ENCODE results near the gene PTPRE.
A peak's percentile ranks its signal among the peaks of the same experiment; 100 is the strongest.

Gene PTPRE

DNA sequence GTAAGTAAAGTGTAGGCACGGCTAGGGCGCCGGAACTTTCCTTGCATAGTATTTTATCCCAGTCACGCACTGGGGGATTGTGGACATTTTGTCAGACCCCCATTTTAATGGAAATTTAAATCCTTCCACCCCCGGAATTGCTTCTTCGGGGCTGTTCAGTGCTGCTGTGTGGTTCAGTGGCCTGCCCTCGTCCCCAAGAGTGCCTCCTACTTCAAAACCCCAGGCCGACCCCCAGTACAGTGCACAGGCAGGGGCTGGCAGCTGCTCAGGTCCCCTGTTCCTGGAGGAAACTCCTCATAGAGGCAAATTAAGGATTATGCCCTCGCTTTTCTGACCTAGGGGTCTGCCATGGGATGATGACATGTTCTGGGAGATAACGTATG lies 94.5 kb downstream of the PTPRE start:
- Mint-ChIP-seq H3K9me3 (no peaks in the 10 kb centered on the region), H3K36me3 (ENCODE audit: insufficient read depth) (no peaks in the 10 kb centered on the region), H3K4me3 (no peak overlapping the region), H3K27ac (ENCODE audit: low read depth) (no peak overlapping the region), H3K27me3 (peaks cover 67% of the 10 kb centered on the region), H3K4me1 (no peaks in the 10 kb centered on the region)
- no peak for DNase-seq (ENCODE audit: low spot score in 2 of 2)
- ATAC-seq (replicated peaks; ENCODE audit: extremely low read depth, poor library complexity, severe bottlenecking): no peak

DNA sequence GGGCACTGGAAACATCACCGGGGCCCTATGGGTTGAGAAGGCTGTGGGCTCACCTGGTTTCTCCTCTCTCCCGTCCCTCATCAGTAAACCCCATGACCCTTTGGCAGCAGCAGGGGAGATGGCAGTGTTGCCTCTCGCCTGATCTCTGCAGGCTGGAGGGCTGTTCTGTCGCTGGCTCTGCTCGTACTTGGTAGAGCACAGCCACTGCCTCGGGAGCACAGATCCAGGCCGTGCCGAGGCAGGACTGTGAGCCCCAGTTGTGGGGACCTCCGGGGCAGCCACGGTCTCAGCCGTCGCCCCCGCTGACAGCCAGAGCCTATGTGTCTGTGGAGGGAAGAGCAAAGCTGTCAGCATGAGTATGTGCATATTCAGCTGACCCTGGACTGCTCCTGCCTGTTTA lies 94.9 kb downstream of the PTPRE start:
- H3K4me3 Mint-ChIP-seq: no peak overlapping the region
- no peak for DNase-seq (ENCODE audit: low spot score in 2 of 2)
- H3K27me3 Mint-ChIP-seq: peaks cover 67% of the 10 kb centered on the region
- no peaks in the 10 kb centered on the region for H3K4me1 Mint-ChIP-seq
- H3K27ac Mint-ChIP-seq (ENCODE audit: low read depth): no peak overlapping the region
- no peaks in the 10 kb centered on the region for H3K9me3 Mint-ChIP-seq
- no peaks in the 10 kb centered on the region for H3K36me3 Mint-ChIP-seq (ENCODE audit: insufficient read depth)
- no peak for ATAC-seq (replicated peaks; ENCODE audit: extremely low read depth, poor library complexity, severe bottlenecking)

DNA sequence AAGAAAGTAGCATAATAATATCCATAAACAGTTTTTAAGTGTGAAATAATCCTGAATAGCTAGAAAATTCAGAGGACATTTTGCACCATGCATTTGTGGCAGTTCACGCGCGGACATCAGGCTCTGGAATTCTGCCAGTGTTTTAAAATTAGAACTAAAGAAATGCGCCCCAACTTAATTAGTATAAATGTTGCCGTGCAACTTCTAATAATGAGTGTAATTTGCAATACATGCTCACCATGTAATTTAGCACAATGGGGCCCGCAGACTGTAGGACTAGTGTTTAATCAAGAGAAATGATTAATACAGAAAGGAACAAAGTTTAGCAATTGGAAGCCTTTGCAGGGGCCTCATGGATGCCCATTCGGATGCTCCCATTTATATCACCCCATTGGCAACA lies 96.6 kb downstream of the PTPRE start:
- DNase-seq (ENCODE audit: low spot score in 2 of 2): no peak
- Mint-ChIP-seq H3K36me3 (ENCODE audit: insufficient read depth) (no peaks in the 10 kb centered on the region), H3K27ac (ENCODE audit: low read depth) (no peak overlapping the region), H3K9me3 (no peaks in the 10 kb centered on the region), H3K4me1 (no peaks in the 10 kb centered on the region), H3K27me3 (peaks cover 65% of the 10 kb centered on the region), H3K4me3 (no peak overlapping the region)
- ATAC-seq (replicated peaks; ENCODE audit: extremely low read depth, poor library complexity, severe bottlenecking): no peak

DNA sequence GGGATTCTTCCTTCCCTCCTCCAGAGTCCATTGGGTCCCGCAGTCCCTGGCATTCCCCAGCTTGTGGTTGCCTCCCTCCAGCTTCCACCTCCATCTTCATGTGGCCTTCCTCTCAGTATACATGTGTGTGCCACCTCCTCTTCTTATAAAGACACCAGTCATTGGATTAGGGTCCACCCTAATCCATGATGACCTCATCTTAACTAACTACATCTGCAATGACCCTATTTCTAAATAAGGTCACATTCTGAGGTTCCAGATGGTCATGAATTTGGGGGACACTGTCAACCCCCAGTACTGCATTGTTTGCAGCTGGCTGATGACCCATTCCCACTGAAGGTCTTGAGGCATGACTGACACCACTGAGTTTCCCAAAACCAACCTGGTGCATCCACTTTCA lies 99.0 kb downstream of the PTPRE start:
- H3K4me3 Mint-ChIP-seq: no peak overlapping the region
- DNase-seq (ENCODE audit: low spot score in 2 of 2): no peak
- H3K27ac Mint-ChIP-seq (ENCODE audit: low read depth): no peak overlapping the region
- H3K4me1 Mint-ChIP-seq: no peaks in the 10 kb centered on the region
- no peaks in the 10 kb centered on the region for H3K9me3 Mint-ChIP-seq
- H3K36me3 Mint-ChIP-seq (ENCODE audit: insufficient read depth): no peaks in the 10 kb centered on the region
- ATAC-seq (replicated peaks; ENCODE audit: extremely low read depth, poor library complexity, severe bottlenecking): no peak
- peaks cover 66% of the 10 kb centered on the region for H3K27me3 Mint-ChIP-seq

GRCh38 chr10:128007056-128007455 lies 100.2 kb downstream of the PTPRE start:
- Mint-ChIP-seq H3K36me3 (ENCODE audit: insufficient read depth) (peaks cover 6% of the 10 kb centered on the region), H3K9me3 (no peaks in the 10 kb centered on the region), H3K4me3 (no peak overlapping the region), H3K27me3 (peaks cover 64% of the 10 kb centered on the region), H3K27ac (ENCODE audit: low read depth) (no peak overlapping the region), H3K4me1 (peaks cover 10% of the 10 kb centered on the region)
- ATAC-seq (replicated peaks; ENCODE audit: extremely low read depth, poor library complexity, severe bottlenecking) (no peak), DNase-seq (ENCODE audit: low spot score in 2 of 2) (no peak)

- Mint-ChIP-seq H3K4me1 (peaks cover 10% of the 10 kb centered on the region), H3K27me3 (peaks cover 57% of the 10 kb centered on the region), H3K36me3 (ENCODE audit: insufficient read depth) (peaks cover 6% of the 10 kb centered on the region), H3K27ac (ENCODE audit: low read depth) (no peak overlapping the region), H3K9me3 (no peaks in the 10 kb centered on the region), H3K4me3 (no peak overlapping the region)
- ATAC-seq (replicated peaks; ENCODE audit: extremely low read depth, poor library complexity, severe bottlenecking) (no peak), DNase-seq (ENCODE audit: low spot score in 2 of 2) (no peak)
Measured at GRCh38 chr10:128007971-128008370, 101.1 kb downstream of the PTPRE start.

DNA sequence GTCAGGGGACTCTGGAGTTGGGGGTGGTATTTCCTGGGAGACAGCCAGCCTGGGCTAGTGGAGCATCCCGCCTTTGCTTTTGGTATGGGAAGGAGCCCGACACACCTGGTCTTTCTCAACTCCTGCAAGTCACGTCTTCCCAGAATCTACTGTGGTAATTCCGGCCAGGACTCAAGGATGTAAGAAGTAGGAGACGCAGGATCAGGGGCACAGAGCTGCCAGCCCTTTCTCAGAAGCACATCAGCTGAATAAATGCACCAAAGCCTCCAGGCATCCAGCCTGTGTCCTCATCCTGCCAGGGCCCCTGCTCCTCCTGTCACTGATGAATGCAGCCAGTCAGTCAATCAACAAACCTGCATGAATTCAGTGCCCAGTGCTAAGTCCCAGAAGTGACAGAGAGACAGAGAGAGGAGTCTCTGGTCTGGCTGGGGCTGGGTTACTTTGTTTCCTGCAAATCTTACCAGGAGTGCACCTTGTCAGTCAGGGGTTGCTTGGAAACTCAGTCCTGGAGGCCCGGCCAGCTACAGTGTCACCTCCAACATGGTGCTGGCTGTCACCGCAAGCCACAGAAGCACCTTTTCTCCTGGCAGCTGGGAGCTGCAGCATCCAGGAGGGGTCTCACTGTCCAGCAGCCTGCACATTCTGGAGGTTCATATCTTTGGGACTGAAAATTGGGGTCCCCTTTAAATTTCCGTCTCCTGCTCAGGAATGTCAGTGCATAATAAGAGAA lies 101.8 kb downstream of the PTPRE start:
- Mint-ChIP-seq H3K9me3 (no peaks in the 10 kb centered on the region), H3K27ac (ENCODE audit: low read depth) (no peak overlapping the region), H3K36me3 (ENCODE audit: insufficient read depth) (peaks cover 6% of the 10 kb centered on the region), H3K27me3 (peaks cover 57% of the 10 kb centered on the region), H3K4me1 (peaks cover 10% of the 10 kb centered on the region), H3K4me3 (no peak overlapping the region)
- ATAC-seq (replicated peaks; ENCODE audit: extremely low read depth, poor library complexity, severe bottlenecking) (no peak), DNase-seq (ENCODE audit: low spot score in 2 of 2) (no peak)

DNA sequence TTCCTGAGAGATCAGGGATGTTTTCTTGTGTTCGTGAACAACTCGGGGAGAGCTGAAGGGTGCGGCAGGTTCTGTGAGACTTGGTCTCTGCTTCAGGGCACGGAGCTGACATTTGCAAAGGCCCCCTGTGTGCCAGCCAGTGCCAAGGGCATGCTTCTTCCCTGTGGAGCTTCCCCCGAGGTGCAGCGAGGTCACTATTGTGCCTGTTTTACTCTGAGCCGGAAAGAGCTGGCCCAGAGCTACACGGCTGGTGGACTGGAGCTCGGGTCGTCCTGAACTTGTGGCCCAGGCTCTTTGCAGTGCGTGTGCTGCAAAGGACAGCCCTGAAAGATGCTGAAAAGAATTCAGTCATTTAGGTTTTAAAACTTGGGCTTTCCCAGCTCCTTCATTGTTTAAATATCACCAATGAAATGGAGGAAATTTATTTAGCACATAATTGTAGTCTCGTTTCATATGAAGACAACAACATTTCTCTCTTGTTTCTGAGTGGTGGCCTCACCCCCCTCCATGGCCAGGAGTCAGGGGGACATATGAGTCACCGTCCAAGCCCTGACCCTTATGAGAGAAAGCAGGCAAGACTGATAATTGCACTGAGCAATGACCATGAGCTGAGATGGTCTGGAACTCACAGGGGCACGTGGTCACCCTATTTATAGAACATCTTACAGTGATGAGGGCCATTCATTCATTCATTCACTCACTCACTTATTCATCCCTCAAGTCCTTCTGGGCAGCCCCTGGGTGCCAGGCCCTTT lies 102.6 kb downstream of the PTPRE start:
- Mint-ChIP-seq H3K27ac (ENCODE audit: low read depth) (no peak overlapping the region), H3K27me3 (peaks cover 54% of the 10 kb centered on the region), H3K36me3 (ENCODE audit: insufficient read depth) (peaks cover 6% of the 10 kb centered on the region), H3K9me3 (no peaks in the 10 kb centered on the region), H3K4me1 (peaks cover 10% of the 10 kb centered on the region), H3K4me3 (no peak overlapping the region)
- no peak for ATAC-seq (replicated peaks; ENCODE audit: extremely low read depth, poor library complexity, severe bottlenecking)
- DNase-seq (ENCODE audit: low spot score in 2 of 2): no peak

DNA sequence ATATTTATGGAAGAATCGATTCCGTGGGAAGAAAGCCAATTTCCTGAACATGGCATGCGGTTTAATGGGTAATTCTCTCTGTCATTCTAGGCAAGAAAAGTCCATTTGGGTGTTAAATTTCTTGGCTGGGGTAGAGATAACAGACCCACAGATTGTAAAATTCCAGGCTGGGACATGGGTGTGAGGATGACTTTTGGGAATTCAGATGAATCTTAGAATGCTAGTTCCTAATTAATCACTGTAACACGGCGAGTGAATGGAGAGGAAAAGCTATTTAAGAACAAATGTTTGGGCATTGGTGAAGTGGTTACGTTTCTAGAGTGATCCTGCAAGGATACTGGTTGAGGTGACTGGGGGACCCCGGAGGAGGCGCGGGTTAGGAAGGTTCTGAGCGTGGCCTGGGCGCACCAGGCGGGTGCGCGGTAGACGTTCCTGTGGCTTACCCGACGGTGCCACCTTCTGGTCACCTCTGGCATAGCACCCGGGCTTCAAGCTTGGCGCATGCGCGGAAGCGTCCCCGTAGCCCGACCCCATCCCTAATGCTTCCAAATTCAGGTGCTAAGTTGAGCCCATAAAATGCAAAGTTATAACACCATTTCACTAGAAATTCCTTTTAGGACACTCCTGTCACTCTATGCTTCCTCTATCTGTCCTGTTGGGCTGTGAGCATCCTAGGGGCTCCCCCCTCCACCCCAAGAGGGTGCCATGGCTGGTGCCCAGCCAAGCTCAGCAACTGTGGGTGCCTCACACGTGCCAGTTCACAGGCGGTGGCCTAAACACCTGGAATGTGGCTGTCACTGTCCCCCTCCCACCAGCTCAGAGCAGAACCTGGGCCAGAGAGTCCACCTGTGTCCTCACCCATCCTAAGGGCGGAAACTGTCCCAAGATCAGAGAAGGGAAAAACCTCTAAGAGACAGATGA lies 104.4 kb downstream of the PTPRE start:
- DNase-seq (ENCODE audit: low spot score in 2 of 2): peak; percentile 81 to 96
- Mint-ChIP-seq H3K27ac (ENCODE audit: low read depth) (peak overlapping the region; percentile 20), H3K4me1 (peaks cover 10% of the 10 kb centered on the region), H3K27me3 (peaks cover 36% of the 10 kb centered on the region), H3K36me3 (ENCODE audit: insufficient read depth) (peaks cover 6% of the 10 kb centered on the region), H3K4me3 (peak overlapping the region; percentile 61), H3K9me3 (no peaks in the 10 kb centered on the region)
- ATAC-seq (replicated peaks; ENCODE audit: extremely low read depth, poor library complexity, severe bottlenecking): peak; percentile 75

DNA sequence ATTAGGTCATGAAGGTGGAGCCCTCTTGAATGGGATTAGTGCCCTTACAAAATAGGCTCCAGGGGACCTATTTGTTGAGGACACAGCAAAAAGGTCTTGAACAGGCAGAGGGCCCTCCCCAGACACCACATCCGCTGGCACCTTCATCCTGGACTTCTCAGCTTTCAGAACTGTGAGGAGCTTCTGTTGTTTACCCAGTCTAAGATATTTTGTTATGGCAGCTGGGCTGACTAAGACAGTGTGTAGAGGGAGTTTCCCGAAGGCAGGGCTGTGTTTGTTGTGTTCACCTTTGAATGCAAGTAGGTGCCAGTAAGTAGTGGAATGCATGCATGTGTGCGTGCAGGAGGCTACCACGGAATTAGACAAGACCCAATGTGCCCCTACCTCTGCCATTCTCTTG lies 106.7 kb downstream of the PTPRE start:
- no peak for DNase-seq (ENCODE audit: low spot score in 2 of 2)
- Mint-ChIP-seq H3K4me1 (peaks cover 10% of the 10 kb centered on the region), H3K27me3 (peaks cover 52% of the 10 kb centered on the region), H3K9me3 (no peaks in the 10 kb centered on the region), H3K36me3 (ENCODE audit: insufficient read depth) (peaks cover 6% of the 10 kb centered on the region), H3K4me3 (no peak overlapping the region), H3K27ac (ENCODE audit: low read depth) (no peak overlapping the region)
- ATAC-seq (replicated peaks; ENCODE audit: extremely low read depth, poor library complexity, severe bottlenecking): peak; percentile 57

GRCh38 chr10:128014236-128014635 lies 107.3 kb downstream of the PTPRE start:
- no peak overlapping the region for H3K4me3 Mint-ChIP-seq
- peaks cover 49% of the 10 kb centered on the region for H3K27me3 Mint-ChIP-seq

GRCh38 chr10:128016423-128017060 lies 109.6 kb downstream of the PTPRE start:
- peaks cover 3% of the 10 kb centered on the region for H3K36me3 Mint-ChIP-seq (ENCODE audit: insufficient read depth)
- no peak overlapping the region for H3K27ac Mint-ChIP-seq (ENCODE audit: low read depth)
- peaks cover 3% of the 10 kb centered on the region for H3K4me1 Mint-ChIP-seq
- DNase-seq (ENCODE audit: low spot score in 2 of 2) (no peak), ATAC-seq (replicated peaks; ENCODE audit: extremely low read depth, poor library complexity, severe bottlenecking) (no peak)
- no peaks in the 10 kb centered on the region for H3K9me3 Mint-ChIP-seq
- peaks cover 26% of the 10 kb centered on the region for H3K27me3 Mint-ChIP-seq
- H3K4me3 Mint-ChIP-seq: no peak overlapping the region

More at GRCh38 chr10:128014236-128014635, 107.3 kb downstream of the PTPRE start:
- no peak overlapping the region for H3K27ac Mint-ChIP-seq (ENCODE audit: low read depth)
- peaks cover 6% of the 10 kb centered on the region for H3K36me3 Mint-ChIP-seq (ENCODE audit: insufficient read depth)
- ATAC-seq (replicated peaks; ENCODE audit: extremely low read depth, poor library complexity, severe bottlenecking) (no peak), DNase-seq (ENCODE audit: low spot score in 2 of 2) (no peak)
- no peaks in the 10 kb centered on the region for H3K9me3 Mint-ChIP-seq
- peaks cover 10% of the 10 kb centered on the region for H3K4me1 Mint-ChIP-seq

All from central memory CD8-positive, alpha-beta T cell (primary cell).